GM12873 (cell line): Measurements from ENCODE around the gene SGCA.

Source experiments
- TF ChIP-seq, protein P1 (sequence below): IDR thresholded peaks from 2 replicates; pipeline ENCODE4 v1.5.1; 2012; ENCODE audit warnings: low read depth, mild to moderate bottlenecking, moderate library complexity, low read length, control low read depth; ENCODE audit not compliant: insufficient read depth; ENCODE audit errors: missing control alignments

SGCA gene

DNA sequence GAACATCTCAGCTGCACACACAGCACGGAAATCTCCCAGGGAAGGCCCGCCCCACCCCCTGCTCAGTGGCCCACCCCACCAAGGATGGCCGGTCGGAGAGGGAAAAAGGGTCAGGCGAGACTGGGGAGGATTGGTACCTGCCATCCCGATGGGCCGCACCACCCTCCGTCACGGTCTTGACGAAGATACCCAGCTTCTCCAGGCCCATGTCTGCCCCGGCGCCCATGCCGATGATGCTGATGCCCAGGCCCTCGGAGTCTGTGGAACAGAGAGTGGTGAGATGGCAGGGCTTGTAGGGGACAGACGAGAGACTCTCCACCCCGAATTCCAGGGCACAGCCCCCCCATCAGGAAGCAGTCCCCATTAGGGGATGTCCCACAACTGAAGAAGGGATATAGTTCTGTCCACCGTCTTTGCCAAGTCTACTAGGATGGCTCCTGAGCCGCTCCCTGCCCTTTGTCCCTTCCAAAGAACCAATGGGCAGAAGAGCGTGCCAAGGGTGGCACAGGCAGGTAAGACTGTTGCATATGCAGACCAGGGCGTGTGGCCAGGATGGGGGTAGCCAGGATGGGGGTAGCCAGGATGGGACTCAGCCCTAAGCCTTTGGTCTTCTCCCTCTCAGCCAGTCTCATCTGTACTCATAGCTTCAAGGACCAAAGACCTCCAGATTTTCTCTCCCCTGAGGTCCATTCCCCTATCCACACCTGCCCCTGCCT, 22.2 kb upstream of the SGCA start:
- TF ChIP-seq, protein P1, sequence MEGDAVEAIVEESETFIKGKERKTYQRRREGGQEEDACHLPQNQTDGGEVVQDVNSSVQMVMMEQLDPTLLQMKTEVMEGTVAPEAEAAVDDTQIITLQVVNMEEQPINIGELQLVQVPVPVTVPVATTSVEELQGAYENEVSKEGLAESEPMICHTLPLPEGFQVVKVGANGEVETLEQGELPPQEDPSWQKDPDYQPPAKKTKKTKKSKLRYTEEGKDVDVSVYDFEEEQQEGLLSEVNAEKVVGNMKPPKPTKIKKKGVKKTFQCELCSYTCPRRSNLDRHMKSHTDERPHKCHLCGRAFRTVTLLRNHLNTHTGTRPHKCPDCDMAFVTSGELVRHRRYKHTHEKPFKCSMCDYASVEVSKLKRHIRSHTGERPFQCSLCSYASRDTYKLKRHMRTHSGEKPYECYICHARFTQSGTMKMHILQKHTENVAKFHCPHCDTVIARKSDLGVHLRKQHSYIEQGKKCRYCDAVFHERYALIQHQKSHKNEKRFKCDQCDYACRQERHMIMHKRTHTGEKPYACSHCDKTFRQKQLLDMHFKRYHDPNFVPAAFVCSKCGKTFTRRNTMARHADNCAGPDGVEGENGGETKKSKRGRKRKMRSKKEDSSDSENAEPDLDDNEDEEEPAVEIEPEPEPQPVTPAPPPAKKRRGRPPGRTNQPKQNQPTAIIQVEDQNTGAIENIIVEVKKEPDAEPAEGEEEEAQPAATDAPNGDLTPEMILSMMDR: no peak

DNA sequence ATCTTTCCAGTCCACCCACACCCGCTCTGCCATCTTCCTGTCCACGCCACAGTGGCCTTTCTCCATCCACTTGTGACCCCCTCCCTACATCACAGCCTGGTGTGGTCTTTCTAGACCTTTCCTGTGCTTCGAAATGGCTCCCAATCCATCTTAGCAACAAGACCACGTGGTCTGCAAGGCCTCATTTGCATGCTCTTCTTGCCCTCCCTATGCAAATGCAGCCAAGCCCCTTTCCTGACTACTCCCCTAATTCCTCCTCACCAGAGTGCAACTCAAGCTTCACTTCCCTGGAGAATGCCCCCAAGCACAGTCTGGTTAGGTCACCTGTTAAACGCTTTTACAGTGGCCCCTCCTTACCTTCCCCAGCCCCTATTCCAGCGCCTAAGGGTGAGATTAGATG, 21.4 kb upstream of the SGCA start:
- TF ChIP-seq, protein P1: no peak

DNA sequence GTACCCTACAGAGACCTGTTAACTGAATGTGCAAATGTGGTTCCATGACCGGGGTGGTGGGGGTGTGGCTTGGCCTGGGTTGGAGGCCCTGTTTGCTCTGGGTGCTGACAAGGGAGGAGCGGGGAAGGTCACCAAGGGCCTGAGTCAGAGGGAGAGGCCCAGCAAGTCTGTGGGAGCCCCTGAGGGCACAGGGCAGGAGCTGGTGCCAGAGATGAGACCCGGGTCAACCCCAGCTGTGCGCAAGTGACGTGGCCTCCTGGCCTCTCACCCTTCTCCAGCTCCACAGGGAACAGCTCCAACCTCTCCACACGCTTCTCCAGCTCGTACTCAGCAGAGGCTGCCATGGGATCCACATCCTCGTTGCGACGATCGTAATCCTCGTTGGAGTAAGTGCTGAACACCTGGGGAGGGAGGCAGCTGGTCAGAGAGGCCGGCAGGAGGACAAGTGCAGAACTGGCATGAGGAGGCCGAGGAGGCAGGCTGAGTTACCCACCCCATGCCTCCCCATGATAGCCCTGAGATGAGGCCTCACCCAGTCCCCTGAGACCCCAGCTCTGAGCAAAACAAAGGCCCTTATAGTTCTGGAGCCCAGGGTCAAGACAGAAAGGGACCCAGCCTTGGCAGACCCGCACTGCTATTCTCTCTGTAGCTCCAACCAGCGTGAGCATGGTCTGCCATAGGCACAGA, 20.8 kb upstream of the SGCA start:
- TF ChIP-seq, protein P1: no peak

DNA sequence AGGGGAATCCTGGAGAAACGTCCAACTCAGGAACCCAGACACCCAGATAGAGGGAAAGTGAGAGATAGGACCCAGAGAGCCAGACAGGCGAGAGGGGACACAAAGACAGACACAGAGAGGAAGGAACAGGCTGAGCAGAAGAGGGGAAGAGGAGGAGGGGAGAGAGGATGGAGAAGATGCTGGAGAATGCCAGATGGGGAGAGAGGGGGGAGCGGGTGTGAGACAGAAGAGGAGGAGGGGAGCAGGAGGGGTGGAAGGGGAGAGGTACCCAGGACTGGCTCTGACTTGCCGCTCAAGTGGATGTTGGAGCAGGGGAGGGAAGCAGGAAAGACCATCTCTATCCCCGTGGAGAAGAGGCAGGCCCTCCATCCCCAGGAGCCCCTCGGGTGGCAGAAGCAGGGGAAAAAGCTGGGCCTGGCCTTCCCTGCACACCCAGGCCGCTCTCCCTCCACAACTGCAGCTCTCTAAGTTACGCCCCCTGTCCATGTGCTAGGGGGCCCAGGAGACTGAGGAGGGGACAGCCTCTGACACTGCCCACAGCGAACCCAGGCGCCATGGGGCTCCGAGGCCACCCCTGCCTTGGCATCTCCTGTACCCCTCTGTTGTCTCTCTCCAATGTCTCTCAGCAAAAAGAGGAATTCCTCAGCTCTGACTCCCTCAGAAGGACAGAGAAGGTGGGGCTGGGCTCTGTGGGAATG, 20.1 kb upstream of the SGCA start:
- TF ChIP-seq, protein P1: no peak

DNA sequence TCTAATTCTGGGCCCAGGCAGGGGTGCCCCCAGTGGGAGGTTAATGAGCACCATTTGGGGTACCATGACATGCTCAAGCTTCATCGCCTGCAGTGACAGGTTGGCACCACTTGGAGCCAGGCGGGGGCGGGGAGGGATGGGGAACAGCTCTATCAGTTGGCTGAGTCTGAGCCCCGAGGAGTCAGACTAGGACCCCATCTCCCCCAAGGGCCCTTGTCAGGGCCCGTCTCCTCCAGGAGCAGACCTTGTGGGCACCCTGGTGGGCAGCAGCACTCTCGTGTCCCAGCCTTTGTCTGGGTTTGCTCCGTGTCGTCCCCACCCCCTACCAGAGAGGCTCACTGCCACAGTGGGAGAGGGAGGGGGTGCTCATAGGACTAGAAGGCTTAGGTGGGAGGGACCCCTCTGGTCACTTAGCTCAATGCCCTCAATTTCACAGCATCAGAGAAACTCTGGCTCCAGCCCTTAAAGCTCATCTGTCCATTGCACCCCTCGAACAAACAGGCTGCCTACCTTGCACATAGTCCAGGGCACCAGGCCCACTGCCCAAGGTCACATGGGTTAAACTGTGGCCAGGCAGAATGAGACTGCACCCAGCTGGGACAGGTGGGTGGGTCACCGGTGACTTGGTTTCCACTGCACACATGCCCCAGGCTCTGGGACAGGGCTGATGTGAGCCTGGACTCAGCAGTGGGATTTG, 19.4 kb upstream of the SGCA start:
- TF ChIP-seq, protein P1: peak; percentile 41

DNA sequence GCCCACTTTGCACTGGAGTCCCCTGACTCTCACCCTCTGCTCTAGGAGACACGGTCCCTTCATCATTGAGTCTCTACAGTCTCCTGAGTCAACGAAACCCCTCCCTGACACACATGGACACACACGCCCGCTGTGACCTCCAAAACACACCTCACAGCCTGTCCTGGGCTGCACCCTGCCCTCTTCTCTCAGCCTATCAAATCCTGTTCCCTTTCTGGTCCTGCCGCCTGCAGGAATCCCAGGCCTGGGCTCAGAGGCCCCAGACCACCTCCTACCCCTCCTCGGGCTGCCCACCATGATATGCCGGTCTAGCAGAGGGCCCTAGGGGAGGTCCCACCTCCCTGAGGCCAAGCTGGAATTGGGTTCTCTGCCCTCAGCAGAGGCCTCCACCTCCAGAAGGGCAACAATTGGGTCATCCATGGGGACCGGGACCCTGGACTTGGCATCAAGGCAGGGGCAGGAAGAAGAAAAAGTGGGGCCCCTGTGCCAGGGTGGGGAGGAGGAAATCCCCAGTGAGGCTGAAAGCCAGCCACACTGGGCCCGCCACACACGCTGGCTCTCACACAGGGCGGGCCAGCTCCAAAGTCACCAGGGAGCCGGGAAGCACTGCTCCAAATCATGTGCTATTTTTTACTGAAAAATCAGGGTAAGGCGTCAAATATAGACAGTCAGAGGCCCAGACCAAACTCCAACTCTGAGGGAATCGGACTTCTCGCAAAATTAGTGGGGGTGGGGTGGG, 18.7 kb upstream of the SGCA start:
- TF ChIP-seq, protein P1: no peak
